ENCODE measurements around the gene STX7.

Gene STX7

DNA sequence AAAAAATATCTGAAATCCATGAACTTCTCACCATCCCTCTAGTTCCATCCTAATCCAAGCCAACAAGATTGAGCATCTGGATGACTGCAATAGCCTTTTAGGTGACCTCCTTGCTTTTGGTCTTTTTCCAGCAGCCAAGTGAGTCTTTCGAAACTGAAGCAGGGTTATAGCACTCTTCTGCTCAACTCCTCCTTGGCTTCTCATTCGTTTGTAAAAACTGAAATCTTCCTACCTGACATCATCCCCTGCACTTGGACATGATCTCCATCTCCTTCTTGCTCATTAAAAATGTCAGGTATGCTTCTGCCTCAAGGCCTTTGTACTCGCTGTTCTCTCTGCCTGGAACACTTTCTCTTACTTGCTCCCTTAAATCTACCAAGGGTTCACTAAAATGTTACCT is 46.0 kb downstream of the STX7 start:
- no peak for DNase-seq

DNA sequence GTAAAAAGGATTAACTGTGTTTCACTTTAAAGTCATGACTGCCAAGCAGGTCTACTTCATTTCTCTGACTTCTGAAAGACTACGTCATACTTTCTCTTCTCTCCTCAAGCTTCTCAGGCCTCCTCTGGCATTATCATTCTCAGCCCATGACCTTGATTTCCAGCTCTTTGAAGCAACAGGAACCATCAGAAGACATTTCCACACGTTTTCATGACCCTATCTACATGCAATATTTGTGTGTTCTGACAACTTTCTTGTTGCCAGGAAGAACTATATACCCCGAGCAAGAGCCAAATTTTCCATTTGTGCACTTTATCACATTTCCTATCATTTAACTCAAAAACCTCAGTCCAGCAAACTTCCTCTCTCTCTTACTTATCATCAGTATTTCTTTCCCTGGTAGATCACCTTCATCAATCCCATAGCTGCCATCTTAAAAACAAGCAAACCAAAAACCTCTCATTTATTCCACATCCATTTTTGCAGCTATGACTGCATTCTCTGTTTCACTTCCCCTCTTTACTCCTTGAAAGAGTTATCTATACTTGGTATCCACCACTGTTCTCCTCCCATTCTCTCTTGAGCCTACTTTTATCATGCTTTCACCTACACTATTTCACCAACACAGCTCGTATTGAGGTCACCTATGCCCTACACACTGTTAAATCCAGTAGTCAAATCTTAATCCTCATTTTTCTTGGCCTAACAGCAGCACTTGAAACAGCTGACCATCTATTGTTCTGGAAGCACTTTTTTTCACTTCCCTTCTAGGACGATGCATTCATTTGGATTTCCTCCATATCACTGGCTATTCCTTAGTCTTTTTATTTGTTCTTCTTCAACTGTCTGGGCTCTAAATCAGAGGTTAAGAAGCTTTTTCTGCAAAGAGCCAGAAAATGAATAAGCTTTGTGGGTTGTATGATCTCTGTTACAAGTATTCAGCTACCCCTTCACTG is 47.1 kb downstream of the STX7 start:
- no peak for DNase-seq

DNA sequence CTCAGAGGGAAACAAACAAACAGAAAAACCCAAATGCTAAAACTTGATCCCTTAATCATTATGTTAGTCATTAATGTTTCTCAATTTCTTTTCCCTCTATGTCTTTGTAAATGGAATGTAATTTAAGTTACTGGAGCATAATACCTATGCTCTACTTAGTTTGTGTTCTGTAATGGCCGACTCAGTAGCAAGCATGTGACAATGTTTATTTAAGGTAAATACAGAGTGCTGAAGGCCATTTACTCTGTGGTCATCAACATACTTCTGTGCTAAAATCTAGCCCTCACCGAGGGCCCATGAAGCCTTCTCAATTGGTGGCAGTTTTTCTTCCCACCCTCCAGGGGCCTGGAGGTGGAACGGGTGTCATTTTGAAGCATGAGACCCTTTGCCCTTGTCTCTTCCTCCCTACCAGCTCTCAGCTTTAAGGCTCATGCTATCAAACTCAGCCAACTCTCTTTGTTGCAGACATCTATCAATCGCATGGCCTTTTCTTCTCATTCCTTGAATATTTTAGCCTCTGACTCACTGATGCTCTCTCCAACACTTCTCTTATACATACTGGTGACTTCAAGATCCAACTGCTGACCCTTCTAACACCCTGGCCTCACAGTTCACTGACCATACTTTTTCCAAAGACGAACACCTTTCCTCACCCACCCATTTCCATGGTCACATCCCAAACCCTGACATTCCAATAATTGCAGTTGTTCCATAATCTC is 48.2 kb downstream of the STX7 start:
- no peak for DNase-seq

DNA sequence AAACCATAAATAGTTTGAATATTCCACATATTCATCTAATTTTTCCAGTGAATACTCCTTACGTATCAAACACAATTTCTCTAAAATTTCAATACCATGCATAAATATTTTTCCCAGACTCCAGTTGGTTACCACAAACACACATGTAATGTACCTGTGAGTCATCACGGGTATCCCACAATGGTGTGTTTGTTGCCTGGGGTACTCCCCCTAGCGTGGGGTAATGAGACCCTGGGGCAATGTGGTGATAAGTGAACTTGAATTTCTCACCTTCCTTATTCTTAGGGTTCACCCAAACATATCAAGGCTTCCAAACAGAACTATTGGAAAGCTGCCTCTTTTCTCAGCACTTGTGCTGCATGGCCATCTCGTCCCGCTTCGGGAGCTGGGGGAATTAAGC is 51.0 kb downstream of the STX7 start:
- DNase-seq: no peak

DNA sequence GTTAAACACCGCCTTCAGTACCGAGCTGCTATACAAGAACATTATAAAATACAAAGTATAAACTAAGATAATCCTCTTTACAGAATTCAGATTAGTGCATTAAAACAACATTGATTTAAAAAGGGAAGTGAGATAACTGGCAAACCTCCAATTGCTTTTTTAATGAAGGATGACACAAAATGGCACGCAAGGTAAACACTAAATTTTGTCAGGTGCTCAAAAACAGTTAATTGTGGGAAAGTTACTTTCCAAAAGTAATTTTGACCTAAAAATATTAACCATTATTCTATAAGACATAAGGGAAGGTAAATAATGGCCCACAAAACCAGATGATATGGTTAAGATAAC is 53.3 kb downstream of the STX7 start:
- no peak for DNase-seq

DNA sequence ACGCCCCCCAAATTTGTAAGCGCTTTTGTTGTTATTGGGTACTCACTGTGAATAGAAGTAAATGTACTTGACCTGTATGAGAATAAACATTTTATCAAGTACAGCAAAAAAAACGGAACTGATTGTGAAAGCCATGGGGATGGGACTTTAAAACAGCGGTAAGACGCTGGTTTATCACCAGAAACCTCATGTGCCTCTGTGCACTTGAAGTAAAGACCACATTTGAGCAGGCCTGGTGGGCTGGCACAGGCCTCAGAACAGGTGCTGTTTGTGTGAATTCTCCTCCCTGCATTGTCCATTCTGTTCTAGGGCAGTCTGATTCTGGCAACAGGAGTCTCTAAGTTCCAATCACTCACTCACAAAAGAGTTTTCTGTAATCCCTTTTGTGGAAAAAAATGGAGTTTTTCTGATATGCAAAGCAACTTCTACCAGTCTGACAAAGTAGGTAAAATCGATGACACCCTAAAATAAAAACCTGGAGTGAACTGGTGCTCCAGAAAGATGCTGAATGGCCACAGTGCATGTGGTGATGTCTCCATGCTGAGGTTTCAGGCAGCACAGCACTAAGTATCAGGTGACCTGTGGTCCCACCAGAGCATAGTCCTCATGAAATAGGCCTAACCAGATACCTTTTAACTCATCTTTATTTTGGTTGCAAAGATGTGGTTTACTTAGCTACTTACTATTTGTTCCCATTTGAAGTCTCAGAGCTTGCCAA is 53.9 kb downstream of the STX7 start:
- no peak for DNase-seq

DNA sequence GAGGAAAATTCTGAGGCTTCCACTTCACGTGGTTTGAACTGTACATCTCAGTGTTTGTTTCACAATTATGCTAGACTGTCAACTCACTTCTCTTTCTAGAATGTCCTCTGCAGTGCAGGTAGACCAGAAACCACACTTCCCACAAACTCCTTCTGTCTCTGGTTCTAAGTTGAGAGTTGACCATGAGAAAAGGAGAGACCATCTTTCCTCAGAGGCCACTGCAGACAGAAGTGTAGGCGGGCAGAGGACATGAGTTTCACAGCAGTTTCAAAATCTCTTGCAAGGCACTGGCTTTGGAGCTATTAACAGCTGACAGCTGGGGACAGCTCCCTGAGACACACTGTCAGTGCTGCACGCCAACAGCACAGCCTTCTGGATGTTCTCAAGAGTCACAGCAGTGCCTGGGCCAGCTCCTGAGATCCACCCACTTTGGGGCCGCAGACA is 56.2 kb downstream of the STX7 start:
- DNase-seq: no peak

DNA sequence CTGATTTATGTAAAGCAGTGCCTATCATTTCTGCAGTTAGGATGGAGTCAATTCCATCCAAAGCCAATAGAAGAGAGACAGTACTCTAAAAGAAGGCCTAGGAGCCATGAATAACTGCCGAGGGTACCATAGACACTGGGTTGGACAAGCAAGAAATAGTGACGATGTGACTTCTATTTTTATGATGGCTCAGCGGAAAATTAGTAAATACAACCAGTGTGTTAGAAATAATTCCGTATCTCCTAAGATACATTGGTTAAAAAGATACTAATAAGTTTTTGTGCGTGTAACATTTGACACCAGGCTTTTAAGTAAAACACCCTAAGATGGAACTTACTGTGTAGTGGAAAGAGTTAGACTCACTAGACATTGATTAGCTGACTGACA is 66.1 kb downstream of the STX7 start:
- no peak for DNase-seq

DNA sequence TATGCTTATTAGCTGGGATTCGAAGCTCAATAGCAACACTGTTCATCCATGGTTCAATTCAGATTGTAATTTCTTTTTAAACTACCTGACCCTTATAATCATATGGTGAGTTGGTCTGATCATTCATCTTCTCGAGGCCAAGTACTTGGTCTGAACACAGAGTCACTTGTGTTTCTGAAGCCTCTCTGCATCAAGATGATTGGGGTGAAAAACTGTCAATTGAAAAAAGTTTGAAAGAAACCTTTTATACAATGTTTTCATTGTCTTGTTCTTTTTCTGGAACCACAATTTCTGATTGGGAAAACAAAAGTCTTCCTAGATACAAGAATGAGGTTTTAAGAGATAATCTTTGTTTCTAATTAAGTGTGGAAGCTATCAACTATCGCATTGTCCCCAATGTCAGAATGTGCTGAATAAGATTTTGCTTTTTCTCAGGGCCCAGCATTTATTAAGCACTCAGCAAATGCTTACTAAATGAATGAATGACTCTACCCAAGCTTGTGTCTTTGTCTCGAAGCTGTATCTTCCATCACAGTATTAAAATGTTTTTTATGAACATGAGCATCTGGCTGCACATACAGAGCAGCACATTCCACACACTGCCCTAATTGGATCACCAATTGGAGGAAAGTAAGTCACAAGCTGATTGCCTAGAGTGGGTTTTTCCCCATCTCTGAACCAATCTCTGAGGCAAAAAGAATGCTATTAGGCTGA is 66.6 kb downstream of the STX7 start:
- no peak for DNase-seq

DNA sequence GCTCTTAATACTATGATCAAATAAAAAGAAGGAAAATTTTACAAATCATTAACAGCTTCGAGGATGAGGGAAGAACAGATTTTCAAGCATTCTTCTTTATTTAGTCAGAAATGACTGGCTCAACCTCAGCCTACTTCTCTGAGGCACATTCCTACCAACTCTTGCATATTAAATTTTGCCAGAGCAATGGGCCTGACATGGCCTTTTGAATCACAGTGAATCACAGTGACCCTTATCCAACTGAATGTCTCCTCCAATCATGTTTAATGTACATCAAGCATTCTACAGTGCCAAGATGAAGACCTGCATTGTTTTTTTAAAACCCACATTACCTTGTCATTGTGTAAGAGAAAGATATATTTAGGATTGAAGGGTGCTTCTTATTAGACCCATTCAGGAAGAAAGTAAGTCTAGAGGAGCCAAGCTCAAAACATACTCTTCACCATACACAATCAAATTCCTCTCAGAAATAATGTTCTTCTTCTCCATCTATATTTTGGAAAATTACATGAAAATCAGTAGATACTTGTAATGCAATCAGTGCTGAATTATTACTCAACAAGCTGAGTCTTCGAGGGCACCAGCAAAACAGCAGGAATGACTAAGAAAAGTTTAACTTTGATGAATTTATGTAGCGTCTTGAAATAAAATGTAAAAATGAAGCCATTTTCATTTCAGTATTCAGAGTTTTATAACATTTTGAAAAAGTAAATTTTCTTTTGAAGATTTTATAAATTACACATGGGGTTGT is 67.5 kb downstream of the STX7 start:
- DNase-seq: no peak

DNA sequence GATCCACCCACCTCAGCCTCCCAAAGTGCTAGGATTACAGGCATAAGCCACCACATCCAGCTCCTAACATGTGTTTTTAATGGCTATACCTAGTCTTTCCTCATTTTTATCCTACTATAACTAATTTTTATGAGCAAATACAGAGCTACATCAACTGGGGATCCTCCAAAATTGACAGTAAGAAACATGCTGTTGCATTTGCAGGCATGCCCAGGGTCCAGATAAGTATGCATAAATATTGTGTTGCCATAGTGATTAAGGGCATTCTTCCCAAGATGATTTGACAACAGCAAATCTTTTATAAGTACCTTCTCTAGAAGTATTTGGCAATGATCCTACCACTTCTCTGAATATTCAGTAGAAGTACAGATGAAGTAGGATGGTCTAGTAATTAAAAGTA is 69.7 kb downstream of the STX7 start:
- DNase-seq: no peak

DNA sequence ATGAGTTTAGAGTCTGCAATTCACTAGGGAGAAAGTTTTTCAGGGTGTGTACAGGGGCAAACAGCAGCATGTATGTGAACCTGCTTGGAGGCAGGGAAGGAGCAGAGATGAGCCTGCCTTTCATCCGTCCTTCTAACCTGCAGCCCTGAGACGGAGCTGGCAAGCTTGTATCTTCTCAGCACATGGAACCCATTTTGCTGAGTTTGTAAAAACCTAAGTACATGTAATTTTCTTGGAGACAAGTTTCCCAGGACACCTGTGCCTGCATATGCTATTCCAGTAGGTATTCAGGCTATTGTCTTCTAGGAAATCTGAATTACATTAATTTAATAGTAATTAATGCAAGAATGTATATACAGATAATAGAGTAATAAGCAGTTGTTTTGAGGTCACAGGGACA is 82.8 kb downstream of the STX7 start:
- no peak for DNase-seq

DNA sequence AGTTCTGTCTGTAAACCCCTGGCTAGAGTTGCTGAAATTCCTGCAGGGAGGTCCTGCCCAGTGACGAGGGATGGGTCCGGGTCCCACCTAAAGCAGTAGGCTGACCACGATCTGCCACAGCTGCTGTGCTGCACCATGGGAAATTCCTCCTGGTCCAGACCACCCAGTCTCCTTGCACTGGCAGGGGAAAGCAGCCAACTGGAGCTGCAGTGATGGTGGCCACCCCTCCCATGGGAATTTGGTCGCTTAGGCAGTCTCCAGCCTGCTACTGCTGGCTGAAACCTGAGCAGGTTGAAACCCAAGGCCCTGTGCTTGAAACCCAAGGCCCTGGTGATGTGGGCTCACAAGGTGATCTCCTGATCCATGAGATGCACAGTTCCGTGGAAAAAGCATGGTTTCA is 87.7 kb downstream of the STX7 start:
- no peak for DNase-seq

DNA sequence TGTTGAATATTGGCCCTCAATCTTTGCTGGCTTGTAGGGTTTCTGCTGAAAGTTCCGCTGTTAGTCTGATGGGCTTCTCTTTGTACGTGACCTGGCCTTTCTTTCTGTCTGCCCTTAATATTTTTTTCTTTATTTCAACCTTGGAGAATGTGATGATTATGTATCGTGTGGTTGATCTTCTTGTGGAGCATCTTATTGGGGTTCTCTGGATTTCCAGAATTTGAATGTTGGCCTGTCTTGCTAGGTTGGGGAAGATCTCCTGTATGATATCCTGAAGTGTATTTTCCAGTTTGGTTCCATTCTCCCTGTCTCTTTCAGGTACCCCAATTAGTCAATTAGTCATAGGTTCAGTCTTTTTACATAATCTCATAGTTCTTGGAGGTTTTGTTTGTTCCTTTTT is 89.1 kb downstream of the STX7 start:
- DNase-seq: no peak

DNA sequence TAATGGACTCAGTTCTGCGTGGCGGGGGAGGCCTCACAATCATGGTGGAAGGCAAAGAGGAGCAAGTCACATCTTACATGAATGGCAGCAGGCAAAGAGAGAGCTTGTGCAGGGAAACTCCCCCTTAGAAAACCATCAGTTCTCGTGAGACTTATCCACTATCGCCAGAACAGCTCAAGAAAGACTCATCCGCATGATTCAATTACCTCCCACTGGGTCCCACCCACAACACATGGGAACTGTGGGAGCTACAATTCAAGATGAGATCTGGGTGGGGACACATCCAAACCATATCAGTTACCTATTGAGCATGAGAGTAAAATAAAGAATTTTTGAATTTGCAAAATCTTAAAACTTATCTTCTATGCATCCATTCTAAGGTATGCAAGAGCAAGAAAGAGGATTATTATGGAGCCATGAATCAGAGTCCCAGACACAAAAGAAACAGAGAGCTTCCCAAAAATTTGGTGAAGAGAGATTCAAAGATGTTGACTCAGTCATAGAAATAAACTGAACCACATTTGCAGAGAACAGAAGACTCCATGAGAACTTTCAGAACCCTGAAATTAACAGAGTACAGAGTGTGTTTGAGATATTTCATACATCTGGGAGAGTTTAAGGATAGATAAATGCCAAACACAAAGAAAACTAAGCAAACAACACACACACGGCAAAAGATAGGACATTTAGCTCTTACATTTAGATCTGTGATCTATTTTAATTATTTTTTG is 94.5 kb downstream of the STX7 start:
- DNase-seq: no peak

DNA sequence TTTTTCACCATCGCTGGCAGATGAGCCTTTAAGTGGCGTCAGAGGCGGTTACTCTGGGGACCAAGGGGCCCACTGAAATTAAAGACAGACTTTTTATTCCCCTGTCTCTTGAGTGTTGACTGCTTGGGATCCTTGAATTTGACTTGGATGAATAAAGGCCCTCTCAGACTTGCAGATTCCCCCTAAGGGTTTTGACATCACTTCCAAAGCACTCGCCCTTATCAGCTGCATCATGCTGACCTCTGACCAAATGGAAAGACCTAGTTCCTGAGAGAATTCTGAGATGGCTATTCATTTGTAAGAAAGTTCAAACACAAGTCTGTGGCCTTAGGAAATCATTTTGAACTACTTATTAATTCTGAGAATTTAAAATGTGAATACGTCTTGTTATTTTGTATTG is 98.2 kb downstream of the STX7 start:
- DNase-seq: no peak

DNA sequence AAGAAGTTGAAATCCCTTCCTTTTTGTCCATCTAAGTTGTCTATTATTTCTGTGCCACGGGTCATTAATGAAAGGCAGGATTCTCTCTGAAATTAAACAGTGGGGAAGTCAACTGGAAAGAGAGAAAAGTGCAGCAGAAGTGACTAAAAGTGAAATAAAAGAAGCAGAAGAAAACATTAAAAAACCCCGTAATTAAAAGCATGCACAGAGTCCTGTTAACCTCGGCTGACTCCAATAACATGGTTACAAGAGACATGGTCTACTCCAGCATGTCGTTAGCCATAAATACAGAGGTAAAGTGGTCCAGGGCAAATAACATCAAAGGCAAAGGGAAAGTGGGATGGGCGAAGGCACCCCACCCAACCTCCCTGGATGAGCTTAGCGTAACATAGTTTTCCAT is 98.6 kb downstream of the STX7 start:
- no peak for DNase-seq

DNA sequence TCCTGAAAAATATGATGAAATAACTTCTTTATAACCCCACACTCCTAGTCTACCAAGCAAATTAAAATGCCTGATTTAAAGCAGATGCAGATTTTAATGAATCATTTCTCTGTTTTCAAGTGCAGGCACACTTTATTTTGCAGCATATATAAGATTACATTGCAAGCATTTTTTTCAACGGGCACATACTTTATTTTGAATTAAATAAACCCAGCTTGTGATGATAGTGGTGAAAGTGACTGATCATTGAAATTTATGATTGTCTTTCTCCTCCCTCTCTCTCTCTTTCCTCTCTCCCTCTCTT is 99.5 kb downstream of the STX7 start:
- no peak for DNase-seq

DNA sequence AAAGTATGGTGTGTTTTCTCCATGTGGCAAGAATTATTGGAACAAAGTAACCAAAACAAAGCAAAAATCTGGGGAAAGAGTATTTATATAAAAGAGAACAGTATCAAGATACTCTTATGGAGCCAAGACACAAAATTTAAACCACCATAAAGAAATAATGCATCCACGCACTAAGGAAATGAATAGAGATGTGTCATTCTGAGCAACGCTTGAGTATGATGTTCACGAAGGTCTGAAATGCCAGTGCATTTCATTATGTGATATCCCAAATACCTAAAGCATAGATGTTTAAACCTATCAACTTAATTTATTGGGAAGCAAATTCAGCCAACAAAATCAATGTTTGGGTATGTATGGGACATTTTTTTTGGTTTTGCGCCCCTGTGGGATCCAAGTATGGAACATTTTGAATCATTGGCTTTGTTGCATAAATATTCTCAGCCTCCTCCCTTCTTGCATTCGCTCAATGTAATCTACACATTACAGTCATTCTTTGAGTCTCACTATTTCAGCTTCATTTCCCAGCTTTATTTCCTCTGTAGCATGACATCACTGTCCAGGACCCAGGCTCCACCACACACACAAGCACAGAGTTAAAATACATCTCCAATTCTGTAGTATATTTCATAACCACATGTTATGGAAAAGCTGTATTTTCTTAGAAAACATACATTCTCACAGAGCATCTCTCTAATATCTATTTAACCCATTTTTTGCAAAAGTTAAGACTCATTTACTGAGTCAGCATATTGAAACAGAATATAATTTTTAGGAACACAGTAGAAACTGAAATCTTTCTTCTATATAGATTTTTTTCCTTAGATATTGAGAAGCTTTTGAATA is 100.0 kb downstream of the STX7 start:
- DNase-seq: no peak

DNA sequence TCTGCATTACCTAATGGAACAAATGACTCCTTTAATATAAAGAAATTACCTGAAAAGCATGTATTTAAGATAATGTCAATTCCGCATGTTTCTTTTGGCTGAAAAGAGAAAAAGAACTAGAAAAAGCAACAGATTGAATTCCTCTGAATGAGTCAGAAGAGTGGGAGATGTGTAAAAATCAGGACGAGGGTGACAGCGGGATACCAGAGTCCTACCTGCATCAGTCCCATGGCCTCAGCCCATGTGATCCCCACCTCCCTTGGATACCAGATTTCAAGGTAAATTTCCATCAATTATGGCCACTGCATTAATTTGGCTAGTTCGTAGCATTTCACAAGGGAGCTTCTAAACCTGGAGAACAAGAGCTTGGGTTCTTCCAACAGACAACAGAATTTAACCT is 101.6 kb downstream of the STX7 start:
- no peak for DNase-seq

DNA sequence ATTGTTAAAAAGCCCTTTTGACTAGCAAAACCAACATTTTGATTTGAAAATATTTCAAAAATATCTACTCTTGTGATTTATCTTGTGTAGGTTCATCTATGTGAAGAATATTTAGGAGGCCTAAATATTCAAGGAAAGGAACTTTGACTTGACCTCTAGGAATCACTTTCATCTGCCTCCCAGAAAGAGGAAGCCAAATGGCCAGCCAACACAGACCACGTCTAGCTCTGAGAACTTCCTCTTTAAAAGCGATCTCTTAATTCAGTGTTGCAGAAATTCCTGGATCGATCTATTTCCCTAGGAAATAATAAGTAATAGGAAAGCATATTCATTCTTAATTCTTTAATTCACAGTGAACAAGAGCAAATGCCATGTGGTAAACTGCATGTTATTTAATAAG is 102.1 kb downstream of the STX7 start:
- DNase-seq: no peak

Measured in activated T-cell treated with anti-CD3 and anti-CD28 coated beads for 4 hours (primary cell).